DND-41 (cell line): ENCODE data around the gene SLC39A10.
"Not testable (repeated sequence)": the region's sequence is repeated elsewhere in the genome, so short reads cannot be mapped to it uniquely, and the experiment has no call there.

ENCODE experiments used
- EZH2 ChIP-seq: IDR thresholded peaks from 3 replicates; pipeline ENCODE4 v1.6.1; 2012; ENCODE audit warnings: borderline replicate concordance, low read depth, mild to moderate bottlenecking, moderate library complexity, low read length, inconsistent platforms; ENCODE audit not compliant: severe bottlenecking
- TF ChIP-seq, protein P1 (sequence below): IDR thresholded peaks from 2 replicates; pipeline ENCODE4 v1.5.1; 2012; ENCODE audit warnings: borderline replicate concordance, low read length, moderate library complexity, mild to moderate bottlenecking; ENCODE audit not compliant: poor library complexity, severe bottlenecking; ENCODE audit errors: extremely low read depth

DNA sequence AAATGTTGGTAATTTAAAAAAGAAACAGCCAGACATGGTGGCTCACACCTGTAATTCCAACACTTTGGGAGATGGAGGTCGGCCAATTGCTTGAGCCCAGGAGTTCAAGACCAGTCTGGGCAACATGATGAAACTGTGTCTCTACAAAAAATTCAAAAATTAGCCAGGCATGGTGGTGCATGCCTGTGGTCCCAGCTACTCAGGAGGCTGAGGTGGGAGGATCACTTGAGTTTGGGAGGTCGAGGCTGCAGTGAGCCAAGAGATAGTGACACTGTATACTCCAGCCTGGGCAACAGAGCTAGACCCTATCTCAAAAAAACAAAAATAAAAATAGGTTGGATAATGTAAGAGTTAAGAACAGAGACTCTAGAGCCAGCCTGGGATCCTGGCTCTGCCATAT lies 8.7 kb upstream of the SLC39A10 start:
- TF ChIP-seq, protein P1, sequence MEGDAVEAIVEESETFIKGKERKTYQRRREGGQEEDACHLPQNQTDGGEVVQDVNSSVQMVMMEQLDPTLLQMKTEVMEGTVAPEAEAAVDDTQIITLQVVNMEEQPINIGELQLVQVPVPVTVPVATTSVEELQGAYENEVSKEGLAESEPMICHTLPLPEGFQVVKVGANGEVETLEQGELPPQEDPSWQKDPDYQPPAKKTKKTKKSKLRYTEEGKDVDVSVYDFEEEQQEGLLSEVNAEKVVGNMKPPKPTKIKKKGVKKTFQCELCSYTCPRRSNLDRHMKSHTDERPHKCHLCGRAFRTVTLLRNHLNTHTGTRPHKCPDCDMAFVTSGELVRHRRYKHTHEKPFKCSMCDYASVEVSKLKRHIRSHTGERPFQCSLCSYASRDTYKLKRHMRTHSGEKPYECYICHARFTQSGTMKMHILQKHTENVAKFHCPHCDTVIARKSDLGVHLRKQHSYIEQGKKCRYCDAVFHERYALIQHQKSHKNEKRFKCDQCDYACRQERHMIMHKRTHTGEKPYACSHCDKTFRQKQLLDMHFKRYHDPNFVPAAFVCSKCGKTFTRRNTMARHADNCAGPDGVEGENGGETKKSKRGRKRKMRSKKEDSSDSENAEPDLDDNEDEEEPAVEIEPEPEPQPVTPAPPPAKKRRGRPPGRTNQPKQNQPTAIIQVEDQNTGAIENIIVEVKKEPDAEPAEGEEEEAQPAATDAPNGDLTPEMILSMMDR: not testable (repeated sequence)
- TF ChIP-seq EZH2: not testable (repeated sequence)
